Common myeloid progenitor, CD34-positive (primary cell): ENCODE data around the gene KHSRP. TPM values are rescaled to one million over a fixed set of nuclear protein-coding genes. Genes with fewer than 3 reads are reported as not detected.

Experiments
- CTCF ChIA-PET: fragments of 350-600 bp; sonication (Branson Sonifier 250); formaldehyde crosslinking; loops from one replicate; lab custom pipeline; 2021; ENCODE audit warnings: antibody characterized with exemption; lab: Charles Lee
- POLR2A ChIA-PET: fragments of 350-600 bp; sonication (Branson Sonifier 250); formaldehyde crosslinking; loops from one replicate; lab custom pipeline; 2021; ENCODE audit warnings: antibody characterized with exemption; lab: Charles Lee
- DNase-seq, 3 donors: peaks; one replicate each; pipeline versions ENCODE4 v3.0.0 to v3.0.0-alpha.2; 2013
- H3K27ac ChIP-seq, 2 experiments: 1 replicate in 1 of 2; 2 replicates in 1 of 2; pipeline ENCODE4 v1.7.0; 2013; ENCODE audit warnings: inconsistent platforms in 2 of 2, low read length in 2 of 2, mild to moderate bottlenecking in 2 of 2, low read depth in 1 of 2, moderate library complexity in 1 of 2; ENCODE audit not compliant: severe bottlenecking in 2 of 2, insufficient read depth in 1 of 2, poor library complexity in 1 of 2
- H3K27me3 ChIP-seq, 5 experiments: replicated peaks in 2 of 5; 1 replicate in 3 of 5; 2 replicates in 2 of 5; pipeline versions ENCODE4 v1.6.1 to v1.7.0; 2013; ENCODE audit warnings: low read length in 4 of 5, mild to moderate bottlenecking in 2 of 5, moderate library complexity in 2 of 5, inconsistent platforms in 1 of 5; ENCODE audit not compliant: insufficient read depth in 5 of 5, control insufficient read depth in 4 of 5
- H3K36me3 ChIP-seq, 4 experiments: 1 replicate in 2 of 4; 2 replicates in 2 of 4; pipeline versions ENCODE4 v1.6.1 to v1.7.0; 2013; ENCODE audit warnings: low read length in 3 of 4, control low read depth in 1 of 4, mild to moderate bottlenecking in 1 of 4; ENCODE audit not compliant: control insufficient read depth in 4 of 4, insufficient read depth in 4 of 4
- H3K4me1 ChIP-seq, 4 experiments: 1 replicate in 3 of 4; 2 replicates in 1 of 4; pipeline versions ENCODE4 v1.6.1 to v1.7.1; 2013; ENCODE audit warnings: low read length in 3 of 4, mild to moderate bottlenecking in 3 of 4, control low read depth in 1 of 4, inconsistent platforms in 1 of 4, moderate library complexity in 1 of 4; ENCODE audit not compliant: control insufficient read depth in 4 of 4, insufficient read depth in 4 of 4; ENCODE audit errors: control extremely low read depth in 1 of 4
- H3K4me3 ChIP-seq, 7 experiments: 1 replicate in 4 of 7; 2 replicates in 3 of 7; pipeline versions ENCODE4 v1.5.1 to v1.7.0; 2013; ENCODE audit warnings: mild to moderate bottlenecking in 7 of 7, low read length in 6 of 7, moderate library complexity in 6 of 7, inconsistent platforms in 2 of 7, low read depth in 2 of 7, control low read depth in 1 of 7; ENCODE audit not compliant: insufficient read depth in 4 of 7, control insufficient read depth in 1 of 7; ENCODE audit errors: extremely low read depth in 1 of 7
- H3K9me3 ChIP-seq, 5 experiments: 1 replicate in 4 of 5; 2 replicates in 1 of 5; pipeline versions ENCODE4 v1.6.1 to v1.7.1; 2013; ENCODE audit warnings: low read length in 4 of 5, mild to moderate bottlenecking in 2 of 5, inconsistent platforms in 1 of 5, low read depth in 1 of 5, moderate library complexity in 1 of 5; ENCODE audit not compliant: control insufficient read depth in 4 of 5, insufficient read depth in 2 of 5; ENCODE audit errors: control extremely low read depth in 1 of 5
- WGBS: methylation state at CpG from one replicate; pipeline ENCODE4 v1.1.5; 2013; ENCODE audit not compliant: insufficient coverage; 5-methylcytosine and 5-hydroxymethylcytosine counted together
- polyA plus RNA-seq: library from polyadenylated mRNA; unstranded; fragments of 120-200 nt; gene quantifications from one replicate; pipeline ENCODE4 v1.2.1, GENCODE V29; 2013

The KHSRP gene, protein sequence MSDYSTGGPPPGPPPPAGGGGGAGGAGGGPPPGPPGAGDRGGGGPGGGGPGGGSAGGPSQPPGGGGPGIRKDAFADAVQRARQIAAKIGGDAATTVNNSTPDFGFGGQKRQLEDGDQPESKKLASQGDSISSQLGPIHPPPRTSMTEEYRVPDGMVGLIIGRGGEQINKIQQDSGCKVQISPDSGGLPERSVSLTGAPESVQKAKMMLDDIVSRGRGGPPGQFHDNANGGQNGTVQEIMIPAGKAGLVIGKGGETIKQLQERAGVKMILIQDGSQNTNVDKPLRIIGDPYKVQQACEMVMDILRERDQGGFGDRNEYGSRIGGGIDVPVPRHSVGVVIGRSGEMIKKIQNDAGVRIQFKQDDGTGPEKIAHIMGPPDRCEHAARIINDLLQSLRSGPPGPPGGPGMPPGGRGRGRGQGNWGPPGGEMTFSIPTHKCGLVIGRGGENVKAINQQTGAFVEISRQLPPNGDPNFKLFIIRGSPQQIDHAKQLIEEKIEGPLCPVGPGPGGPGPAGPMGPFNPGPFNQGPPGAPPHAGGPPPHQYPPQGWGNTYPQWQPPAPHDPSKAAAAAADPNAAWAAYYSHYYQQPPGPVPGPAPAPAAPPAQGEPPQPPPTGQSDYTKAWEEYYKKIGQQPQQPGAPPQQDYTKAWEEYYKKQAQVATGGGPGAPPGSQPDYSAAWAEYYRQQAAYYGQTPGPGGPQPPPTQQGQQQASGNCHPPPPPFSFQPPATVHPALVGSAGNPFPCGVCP
- polyA plus RNA-seq: 175 TPM

DNA sequence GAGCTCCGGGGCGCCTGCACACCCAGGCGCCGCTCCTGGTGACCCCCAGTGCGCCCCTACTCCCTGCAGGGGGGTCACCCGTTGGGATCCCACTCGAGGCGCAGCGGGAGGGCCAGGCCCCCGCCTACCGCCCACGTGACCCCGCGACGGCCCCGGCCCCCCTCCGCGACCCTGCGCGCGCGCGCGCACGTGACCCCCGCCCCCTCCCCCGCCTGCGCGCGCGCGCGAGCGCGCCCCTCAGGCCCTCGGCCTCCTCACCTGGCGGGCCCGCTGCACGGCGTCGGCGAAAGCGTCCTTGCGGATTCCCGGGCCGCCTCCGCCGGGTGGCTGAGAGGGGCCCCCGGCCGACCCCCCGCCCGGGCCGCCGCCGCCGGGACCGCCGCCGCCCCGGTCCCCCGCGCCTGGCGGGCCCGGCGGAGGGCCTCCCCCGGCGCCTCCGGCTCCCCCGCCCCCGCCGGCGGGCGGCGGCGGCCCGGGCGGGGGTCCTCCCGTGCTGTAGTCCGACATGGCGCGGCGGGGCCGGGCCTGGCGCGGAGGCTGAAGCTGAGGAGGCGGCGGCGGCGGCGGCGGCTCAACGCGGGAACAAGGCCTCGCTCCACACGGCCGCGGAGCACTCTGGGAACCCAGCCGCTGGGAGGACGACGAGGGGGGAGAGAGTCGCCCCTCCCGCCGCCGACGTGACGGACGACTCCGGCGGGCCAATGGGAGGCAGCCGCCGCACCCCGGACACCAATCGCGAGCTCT is at the start of gene KHSRP:
TSS of gene KHSRP (minus strand) at position 617 of the 744 bp plus-strand sequence. CDS start at position 507, 110 bp downstream.
- Histone ChIP-seq H3K27me3 (no peaks in the 10 kb centered on the region), H3K4me1 (peaks cover 0 to 28% (median 23%) of the 10 kb centered on the region in 4 experiments), H3K36me3 (peaks cover 5 to 36% (median 27%) of the 10 kb centered on the region in 4 experiments), H3K9me3 (no peaks in the 10 kb centered on the region), H3K27ac (peak within 1 kb of the TSS; percentile 61 to 89), H3K4me3 (peak within 1 kb of the TSS; percentile 57 to 98 (median 86))
- ChIA-PET POLR2A (interaction anchor here (0.6 to 1.4 kb wide), 2 partner anchors 31 to 48 kb away, joined by 3 to 7 read pairs; partner anchors contain the start of gene GTF2F1), CTCF (interaction anchor here (1.5 to 1.7 kb wide), 2 partner anchors 32 to 250 kb away, joined by 3 read pairs; partner anchors contain the start of gene GTF2F1)
- WGBS: under 1% methylated on average over 50 of the region's 114 CpGs
- peak in 2 of 3 donors; percentile 39 to 42 for DNase-seq

DNA sequence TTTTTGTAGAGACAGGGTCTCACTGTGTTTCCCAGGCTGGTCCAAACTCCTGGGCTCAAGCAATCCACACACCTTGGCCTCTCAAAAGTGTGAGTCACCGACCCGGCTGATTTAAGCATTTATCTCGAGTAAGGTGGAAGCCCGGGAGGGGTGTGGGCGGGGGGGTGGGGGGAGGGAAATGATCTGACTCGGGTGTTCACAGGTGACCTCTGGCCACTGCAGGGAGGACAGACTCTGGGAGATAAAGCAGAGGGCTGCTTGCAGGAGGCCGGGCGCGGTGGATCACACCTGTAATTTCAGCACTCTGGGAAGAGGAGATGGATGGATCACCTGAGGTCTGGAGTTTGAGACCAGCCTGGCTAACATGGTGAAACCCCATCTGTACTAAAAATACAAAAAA is 49.0 kb upstream of the KHSRP start:
- H3K4me3 ChIP-seq: no peak overlapping the region
- H3K4me1 ChIP-seq: no peaks in the 10 kb centered on the region
- no peak for DNase-seq
- ChIA-PET POLR2A (interaction anchor here (0.6 kb wide), 1 partner anchor 216 kb away, joined by 5 read pairs; no protein-coding TSS in a partner anchor), CTCF (interaction anchor here (1.5 kb wide), 1 partner anchor 10 kb away, joined by 4 read pairs; the partner anchor contains the start of gene CRB3)
- H3K27me3 ChIP-seq: no peaks in the 10 kb centered on the region
- H3K36me3 ChIP-seq: peaks cover under 1 to 29% (median 18%) of the 10 kb centered on the region in 4 experiments
- H3K27ac ChIP-seq: no peak overlapping the region
- 100% methylated on average over 1 of the region's 9 CpGs for WGBS
- H3K9me3 ChIP-seq: no peaks in the 10 kb centered on the region

DNA sequence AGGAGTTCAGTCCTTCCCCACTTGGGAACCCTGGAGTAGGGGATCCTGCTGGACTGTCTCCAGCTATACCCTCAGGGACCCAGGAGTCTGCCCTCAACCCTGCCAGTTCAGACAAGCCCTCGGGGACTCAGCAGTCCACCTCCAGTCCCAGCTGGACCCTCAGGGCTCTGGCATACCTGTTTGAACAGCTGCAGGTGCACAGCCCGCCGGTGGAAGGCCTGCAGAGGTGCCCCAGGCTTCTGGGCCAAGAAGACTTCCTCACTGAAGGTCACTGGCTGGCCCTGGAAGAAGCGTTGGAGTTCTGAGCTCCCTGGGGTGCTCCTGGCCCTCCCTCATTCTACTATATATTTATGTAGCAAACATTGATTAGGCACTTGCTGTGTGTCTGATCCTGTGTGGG is 48.1 kb upstream of the KHSRP start:
- Histone ChIP-seq H3K4me1 (no peaks in the 10 kb centered on the region), H3K27me3 (no peaks in the 10 kb centered on the region), H3K9me3 (no peaks in the 10 kb centered on the region), H3K27ac (no peak overlapping the region), H3K36me3 (peaks cover 2 to 29% (median 21%) of the 10 kb centered on the region in 4 experiments), H3K4me3 (no peak overlapping the region)
- no peak for DNase-seq
- ChIA-PET POLR2A (no interaction called here), CTCF (interaction anchor here (1.5 to 1.6 kb wide), 2 partner anchors 9 kb away, joined by 4 to 6 read pairs; partner anchors contain the start of genes CRB3 and DENND1C)
- WGBS: 100% methylated on average over 3 of the region's 4 CpGs

DNA sequence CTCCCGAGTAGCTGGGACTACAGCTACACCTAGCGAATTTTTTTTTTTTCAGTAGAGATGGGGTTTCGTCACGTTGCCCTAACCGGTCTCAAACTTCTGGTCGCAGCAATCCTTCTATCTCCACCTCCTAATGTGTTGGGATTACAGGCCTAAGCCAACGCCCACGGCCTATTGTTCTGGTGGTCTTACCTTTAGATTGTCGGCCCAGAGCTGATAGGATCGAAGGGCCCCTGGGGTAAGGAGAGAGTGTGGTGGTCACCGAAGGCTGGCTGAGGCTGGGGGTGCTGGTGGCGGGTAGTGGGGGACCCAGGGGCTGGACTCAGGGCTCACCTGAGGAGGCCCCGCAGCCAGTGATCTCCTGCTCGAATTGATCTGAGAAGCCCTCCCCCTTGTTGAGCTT is 46.5 kb upstream of the KHSRP start:
- peaks cover 2 to 17% (median 14%) of the 10 kb centered on the region in 4 experiments for H3K36me3 ChIP-seq
- 97% methylated on average over 8 of the region's 14 CpGs for WGBS

DNA sequence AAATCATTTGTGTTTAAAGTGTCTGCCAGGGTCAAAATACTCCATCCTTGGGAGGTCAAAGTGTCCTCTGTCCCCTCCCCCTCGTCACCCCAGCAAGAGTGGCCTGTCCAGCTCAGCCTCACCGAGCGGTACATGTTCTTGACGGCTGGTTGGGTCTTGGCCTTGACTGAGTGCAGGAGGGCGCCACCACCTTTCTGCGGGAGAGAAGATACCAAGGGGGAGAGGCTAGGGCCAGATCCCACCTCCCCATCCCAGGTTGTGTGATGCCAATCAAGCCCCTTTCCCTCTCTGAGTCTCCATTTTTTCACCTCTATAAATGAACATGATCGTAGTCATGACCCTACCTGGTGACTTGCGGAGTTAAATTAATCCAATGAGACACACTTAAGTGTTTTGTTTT is 45.6 kb upstream of the KHSRP start:
- peaks cover 0 to 6% (median 0%) of the 10 kb centered on the region in 5 experiments for H3K27me3 ChIP-seq
- CTCF ChIA-PET: no interaction called here
- no peaks in the 10 kb centered on the region for H3K4me1 ChIP-seq
- no peak for DNase-seq
- POLR2A ChIA-PET: no interaction called here
- H3K36me3 ChIP-seq: peaks cover 2 to 11% (median 7%) of the 10 kb centered on the region in 4 experiments
- no peak overlapping the region for H3K4me3 ChIP-seq
- no peak overlapping the region for H3K27ac ChIP-seq
- WGBS: 96% methylated on average over 6 of the region's 8 CpGs
- no peaks in the 10 kb centered on the region for H3K9me3 ChIP-seq

More for the DNA sequence above, 46.5 kb upstream of the KHSRP start:
- no peaks in the 10 kb centered on the region for H3K4me1 ChIP-seq
- H3K27ac ChIP-seq: no peak overlapping the region
- H3K9me3 ChIP-seq: no peaks in the 10 kb centered on the region
- ChIA-PET POLR2A (interaction anchor here (0.6 kb wide), 1 partner anchor 393 kb away, joined by 4 read pairs; no protein-coding TSS in a partner anchor), CTCF (no interaction called here)
- DNase-seq: no peak
- no peak overlapping the region for H3K4me3 ChIP-seq
- no peaks in the 10 kb centered on the region for H3K27me3 ChIP-seq

DNA sequence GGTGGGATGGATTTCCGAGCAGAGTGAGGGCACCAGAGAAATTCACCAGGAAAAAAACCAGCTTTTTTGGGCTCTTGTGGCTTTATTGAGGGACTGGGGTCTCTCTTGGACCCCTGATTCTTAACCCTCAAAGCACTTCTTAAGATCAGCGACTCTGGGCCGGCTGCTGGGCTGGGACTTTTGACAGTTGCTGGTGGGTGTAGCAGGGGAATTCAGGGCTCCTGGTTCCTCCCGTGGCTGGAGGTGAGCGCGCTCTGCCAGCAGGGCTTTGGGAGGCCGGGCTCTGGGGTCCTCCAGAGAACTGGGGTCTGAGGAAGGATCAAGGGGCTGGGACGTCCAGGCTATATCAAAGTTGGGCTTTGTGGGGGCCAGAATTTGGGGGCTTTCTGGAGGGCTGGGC is 42.8 kb upstream of the KHSRP start:
- no peak for DNase-seq
- H3K36me3 ChIP-seq: peaks cover 2 to 6% (median 4%) of the 10 kb centered on the region in 4 experiments
- 100% methylated on average over 5 of the region's 8 CpGs for WGBS
- H3K4me1 ChIP-seq: peaks cover 0 to 8% (median 6%) of the 10 kb centered on the region in 4 experiments
- ChIA-PET POLR2A (no interaction called here), CTCF (interaction anchor here (0.5 to 1.2 kb wide), 2 partner anchors 14 to 30 kb away, joined by 4 read pairs; partner anchors contain the start of gene DENND1C)
- no peak overlapping the region for H3K27ac ChIP-seq
- no peaks in the 10 kb centered on the region for H3K9me3 ChIP-seq
- H3K27me3 ChIP-seq: peaks cover 0 to 24% (median 6%) of the 10 kb centered on the region in 5 experiments
- no peak overlapping the region for H3K4me3 ChIP-seq
